ENCODE measurements around the gene DGKI.

The DGKI gene

DNA sequence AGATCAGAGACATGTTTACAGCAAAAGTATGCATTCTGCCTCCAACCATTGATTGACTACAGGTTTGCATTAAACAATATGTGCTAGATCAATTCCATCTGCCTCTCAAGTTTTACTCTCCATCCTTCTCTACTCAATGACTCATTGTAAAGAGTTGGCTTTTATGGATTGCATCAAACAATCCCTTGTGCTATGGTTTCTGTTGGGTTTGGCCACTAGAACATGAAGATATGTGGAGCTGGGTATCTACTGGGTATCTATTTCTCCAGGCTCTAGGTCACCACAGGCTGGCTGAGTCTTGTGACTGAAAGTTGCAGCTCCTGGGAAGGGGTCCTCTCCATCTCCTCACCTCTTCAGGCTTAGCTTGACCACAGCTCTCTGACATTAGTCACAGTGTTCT, 204.7 kb downstream of the DGKI start:
- DNase-seq: no peak

DNA sequence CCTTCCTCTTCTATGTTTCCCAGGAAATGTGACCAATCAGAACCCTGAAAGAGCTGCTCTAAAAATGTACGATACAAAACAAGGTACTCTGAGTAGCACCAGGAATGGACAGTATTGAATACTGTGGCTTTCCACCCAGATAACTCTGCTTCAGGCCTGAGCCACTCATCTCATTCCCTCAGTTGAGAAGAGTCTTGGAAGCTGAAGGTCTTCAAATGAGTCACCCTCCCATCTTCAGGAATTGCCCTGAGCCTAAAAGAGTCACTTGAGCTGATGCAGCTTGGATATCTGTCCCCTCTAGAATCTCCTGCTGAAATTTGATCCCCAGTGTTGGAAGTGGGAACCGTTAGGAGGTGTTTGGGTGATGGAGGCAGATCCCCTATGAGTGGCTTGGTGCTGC, 210.4 kb downstream of the DGKI start:
- DNase-seq: no peak

DNA sequence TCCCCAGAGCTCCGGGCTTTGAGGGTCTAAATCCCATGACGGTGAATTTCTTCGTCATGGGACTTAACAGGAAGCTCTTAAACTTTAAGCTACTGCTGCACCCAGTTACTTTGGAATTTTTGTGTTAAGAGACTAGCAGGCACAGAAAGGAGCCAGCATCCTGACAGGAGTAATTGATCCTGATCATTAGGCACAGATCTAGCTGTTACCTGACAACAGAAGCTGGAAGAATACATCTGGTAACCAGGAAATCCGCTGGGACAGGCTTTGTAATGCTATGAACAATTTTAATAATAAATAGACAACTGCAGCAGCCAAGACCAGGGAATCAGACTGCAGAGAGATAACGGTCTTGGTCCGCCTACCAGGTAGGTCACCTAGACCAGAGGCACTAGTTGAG, 210.9 kb downstream of the DGKI start:
- DNase-seq: no peak

DNA sequence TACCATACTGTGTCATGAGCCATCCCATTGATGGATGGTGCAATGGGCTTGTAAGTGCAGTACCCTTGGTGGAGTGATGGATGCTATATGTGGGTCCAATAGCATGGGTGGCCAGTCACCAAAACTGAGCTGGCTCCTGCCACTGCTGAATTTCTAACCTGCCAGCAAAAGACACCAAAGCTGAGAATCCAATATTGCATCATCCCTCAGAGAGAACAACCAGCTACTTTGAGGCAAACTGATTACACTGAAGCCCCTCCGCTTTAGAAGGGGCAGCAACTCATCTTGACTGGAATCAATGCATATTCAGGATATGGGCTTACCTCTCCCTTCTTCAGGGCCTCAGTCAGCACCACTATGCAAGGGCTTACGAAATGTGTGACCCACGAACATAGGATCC, 211.6 kb downstream of the DGKI start:
- no peak for DNase-seq

DNA sequence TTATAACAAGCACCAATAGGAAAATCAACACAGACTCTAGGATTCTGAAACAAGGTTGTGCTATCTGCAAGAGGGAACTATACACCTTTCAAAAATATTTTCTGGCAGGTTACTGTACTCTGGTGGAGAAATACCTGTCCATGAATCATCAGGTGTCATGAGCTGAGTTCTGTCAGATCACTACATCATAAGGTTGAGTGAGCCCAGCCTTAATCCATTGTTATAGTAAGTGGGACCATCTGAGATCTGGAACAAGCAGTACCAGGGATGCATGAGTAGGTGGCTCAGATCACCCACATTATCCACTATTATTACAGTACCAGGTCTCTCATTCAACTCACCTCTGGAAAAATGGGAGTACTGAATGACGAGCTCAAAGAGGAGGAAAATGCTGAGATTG, 212.4 kb downstream of the DGKI start:
- DNase-seq: no peak

DNA sequence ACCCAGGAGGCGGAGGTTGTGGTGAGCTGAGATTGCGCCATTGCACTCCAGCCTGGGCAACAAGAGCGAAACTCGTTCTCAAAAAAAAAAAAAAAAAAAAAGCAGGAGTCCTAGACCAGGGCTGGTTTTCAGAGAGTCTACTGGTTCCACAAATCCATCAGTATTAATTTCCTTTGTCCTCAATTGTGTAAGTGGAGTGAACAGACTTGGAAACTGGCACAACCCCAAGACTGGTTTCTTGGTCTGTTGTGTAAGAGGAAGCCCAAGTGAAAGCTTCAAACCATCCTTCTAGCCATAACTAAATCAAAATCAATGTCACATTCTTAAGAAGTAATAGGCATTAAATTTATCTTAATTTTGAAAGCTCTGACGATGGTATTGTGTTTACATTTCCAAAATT, 213.6 kb downstream of the DGKI start:
- DNase-seq: no peak

DNA sequence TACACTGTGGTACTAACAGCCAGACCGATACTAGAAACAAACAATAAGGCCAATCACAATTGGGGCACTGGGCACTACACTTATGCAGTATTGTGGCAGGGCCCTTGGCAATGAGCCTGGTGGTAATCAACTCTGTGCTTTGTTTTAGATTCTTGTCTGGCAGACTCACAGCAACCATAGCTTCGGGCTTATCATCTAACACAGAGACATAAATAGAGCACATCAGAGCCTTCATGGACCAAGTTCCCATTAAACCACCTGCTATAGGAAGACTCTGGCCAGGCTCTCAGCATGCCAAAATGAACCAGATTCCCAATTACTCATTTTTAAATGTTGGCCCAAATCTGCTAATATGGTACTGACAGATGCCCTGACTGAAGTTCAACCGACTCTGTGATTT, 218.6 kb downstream of the DGKI start:
- DNase-seq: no peak

DNA sequence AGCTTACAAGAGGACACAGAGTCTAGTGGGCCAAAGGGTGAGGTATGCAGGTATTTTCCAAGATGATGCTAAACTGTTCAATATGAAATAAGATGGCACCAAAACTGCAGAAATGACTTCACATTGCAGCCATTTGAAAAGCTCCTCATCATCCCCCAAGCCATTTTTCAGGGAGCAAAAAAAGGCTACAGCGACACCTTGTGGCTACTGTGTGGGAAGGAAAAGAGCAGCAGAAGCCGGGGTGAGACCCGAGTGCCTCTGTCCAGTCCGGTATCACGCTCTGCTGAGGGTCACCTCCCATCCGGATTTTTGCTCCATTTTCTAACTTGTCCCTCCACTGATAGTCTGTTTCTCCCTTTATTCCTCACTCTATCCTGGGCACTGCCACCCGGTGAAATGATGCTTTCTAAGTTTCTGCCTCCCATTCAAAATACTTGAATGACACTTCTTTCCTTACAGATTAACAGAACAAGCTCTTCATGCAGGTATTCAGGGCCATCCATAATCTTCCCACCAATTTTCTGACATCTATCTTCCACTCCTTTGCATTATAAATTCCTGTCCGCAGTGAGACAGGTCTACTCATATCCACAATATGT, 220.2 kb downstream of the DGKI start:
- DNase-seq: no peak

DNA sequence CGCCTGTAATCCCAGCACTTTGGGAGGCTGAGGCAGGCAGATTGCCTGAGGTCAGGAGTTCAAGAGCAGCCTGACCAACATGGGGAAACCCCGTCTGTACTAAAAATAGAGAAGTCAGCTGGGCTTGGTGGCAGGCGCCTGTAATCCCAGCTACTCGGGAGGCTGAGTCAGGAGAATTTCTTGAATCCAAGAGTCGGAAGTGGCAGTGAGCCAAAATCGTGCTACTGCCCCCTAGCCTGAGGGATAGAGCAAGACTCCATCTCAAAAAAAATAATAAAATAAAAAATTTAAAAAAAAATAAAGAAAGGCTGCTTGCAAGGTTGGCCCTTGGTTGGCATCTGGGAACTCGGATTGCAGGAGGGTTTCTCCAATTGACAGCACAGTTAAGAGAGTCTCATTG, 221.6 kb downstream of the DGKI start:
- no peak for DNase-seq

DNA sequence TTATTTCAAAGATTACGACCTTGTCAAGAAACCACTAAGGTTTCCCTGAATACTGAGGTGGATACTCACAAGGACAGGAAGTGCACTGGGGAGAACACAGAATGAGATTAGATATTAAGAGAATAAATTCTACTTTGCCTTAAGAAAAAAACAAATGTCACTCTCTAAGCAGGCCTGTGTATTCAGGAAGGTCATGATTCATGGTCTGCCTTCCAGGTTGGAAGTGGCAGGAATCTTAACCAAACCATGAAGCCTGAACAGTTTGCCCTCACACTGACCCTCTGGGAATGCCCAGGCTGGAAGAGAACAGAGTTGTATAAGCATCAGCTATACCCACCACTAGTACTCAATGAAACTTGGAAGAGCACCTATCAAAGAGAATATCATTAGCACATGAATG, 227.6 kb downstream of the DGKI start:
- DNase-seq: no peak

DNA sequence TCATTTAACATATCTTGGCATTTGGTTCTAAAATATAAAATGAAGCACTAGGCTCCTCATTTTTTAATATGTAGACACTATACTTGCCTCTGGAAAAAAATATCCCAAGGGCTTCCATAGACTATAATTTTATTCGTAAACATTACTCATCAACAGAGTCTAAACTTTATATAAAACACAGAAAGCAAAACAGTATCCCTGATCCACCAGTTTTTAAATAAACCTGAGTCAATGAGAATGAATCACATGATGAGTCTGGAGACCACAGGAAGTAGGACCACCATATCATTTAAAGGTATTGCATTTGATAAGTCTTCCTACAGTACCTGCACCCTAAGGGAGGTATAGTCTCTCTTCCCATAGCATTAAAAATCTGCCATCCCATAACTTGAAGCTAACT, 228.0 kb downstream of the DGKI start:
- DNase-seq: no peak

DNA sequence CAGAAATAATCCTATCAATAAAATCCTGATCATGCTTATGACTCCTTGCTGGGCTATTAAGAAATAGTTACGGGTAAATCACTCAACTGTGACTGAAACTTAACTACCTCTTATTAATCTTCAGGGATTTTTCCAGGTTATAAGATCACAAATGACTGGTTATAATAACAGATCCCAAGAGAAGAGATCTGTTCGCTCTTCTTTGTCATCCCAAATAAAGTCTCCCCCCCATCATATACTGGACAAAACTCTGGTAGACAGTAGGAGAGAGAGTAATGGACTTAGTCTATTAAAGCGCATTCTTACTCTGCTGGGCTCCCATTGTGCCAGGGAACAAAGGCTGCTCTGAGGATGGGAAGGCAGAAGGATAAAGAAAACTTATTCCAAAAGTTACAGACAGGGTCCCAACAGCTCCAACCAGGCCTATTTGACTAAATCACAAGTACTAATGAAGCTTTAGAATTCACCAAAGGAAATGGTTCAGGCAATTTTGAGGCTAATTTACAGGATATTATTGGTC, 233.7 kb downstream of the DGKI start:
- DNase-seq: no peak

DNA sequence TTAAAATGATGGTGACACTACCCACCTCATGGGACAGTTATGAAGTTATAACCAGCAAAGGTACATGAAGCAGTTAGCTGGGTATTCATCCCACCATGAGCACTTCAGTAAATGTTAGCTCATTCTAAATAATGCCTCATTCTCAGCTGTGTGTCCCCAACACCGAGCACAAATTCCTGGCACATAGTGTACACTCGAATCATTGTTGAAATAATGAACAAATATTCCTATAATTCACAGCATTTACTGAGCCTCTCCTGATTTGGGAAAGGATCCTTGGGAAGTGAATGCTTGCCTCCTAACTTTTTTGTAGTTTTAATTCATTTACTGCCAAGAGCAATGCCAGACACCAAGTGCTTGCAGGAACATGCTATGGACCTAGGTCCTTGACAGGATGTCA, 235.2 kb downstream of the DGKI start:
- no peak for DNase-seq

DNA sequence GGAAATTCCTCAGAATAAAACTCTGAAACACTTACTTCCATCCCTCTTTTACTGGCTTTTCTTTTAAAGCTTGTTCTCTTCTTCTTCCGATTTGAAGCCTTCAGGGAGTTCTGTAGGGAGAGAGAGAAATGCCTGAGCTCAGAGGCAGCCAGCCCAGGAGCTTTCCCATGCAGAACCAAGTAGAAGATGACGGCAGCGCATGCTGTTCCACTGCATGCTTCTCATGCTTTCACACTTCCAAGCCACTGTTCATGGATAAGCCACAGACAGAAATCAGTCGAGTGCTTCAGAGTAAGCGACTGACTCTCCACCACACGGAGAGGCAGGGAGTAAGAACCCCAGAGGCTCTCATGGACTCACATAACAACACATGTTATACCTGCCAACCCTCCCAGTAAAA, 237.3 kb downstream of the DGKI start:
- no peak for DNase-seq

DNA sequence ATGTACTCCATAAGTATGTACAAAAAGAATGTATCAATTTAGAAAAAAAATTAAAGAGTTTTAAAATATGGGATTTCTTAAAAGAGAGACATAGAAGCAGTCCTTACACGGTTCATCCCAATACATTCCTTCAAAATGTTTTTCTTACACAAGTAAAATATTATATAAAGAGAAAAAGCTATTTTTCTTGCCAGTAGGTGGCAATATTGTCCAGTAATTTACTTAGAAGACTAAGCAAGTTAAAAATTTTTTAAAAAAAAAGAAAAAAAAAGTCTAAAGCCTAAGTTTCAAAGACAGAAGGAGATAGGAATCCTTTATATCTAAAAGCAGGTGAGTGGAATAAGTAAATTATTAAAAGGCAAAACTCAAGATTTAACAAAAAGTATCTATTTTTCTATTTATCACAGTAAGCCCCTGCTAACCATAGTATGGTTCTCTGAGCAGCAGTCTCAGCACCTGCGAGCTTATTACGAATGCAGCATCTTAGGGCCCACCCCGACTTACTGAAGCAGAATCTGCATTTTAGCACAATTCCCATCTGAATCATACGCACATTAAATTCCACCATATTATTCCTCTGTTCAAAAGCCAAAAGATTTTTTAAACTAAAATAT, 240.6 kb downstream of the DGKI start:
- no peak for DNase-seq

DNA sequence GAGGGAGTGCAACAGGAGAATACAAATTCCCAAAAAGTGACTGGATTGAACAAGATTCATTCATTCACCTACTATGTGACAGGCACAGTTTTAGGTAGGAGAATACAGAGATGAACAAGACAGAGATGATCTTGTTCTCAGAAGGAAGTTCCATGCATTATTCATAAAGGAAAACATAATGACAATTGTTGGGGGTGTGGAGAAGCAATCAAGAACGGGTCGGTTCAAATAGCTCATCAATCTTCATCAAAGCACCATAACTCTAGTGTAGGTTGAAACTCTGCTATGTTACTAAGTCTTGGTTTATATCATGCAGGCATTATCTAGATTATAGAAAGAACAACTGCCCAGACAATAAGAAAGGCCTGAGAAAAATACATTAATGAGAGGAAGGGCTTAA, 243.7 kb downstream of the DGKI start:
- no peak for DNase-seq

DNA sequence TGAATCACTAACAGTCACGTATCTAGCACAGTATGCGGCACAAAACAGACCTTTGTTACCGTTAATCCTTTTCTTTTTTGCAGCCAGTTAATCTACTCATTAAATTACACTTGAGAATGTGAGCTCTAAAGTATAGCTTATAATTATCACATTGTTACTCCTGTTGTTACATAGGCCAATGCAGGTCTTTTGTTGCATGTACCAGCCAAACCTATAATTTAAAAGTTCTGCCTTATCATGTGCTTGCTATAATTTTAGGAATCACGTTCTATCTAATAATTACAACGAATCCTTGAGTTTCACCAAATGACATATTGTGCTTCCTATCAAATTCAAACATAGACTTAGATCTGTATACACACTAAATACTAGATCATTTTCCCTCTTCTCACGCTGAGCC, 245.1 kb downstream of the DGKI start:
- DNase-seq: no peak

DNA sequence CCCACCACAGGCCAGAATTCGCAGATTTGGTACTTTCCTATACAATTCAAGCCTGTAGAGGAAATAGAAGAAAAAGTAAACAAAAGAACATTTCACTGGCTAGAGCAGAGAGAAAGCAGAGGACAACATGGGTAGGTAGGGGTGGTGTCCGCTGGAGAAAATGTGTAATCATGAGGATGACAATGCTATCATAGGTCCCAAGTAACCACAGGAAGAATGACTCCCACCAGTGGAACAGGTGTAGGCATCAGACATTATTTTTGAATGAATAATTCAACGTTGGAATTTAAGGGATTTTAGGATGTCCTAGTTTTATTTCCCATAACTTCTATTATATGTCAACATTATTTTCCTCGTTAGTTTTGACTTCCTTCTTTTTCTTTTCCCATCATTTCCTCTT, 248.9 kb downstream of the DGKI start:
- no peak for DNase-seq

DNA sequence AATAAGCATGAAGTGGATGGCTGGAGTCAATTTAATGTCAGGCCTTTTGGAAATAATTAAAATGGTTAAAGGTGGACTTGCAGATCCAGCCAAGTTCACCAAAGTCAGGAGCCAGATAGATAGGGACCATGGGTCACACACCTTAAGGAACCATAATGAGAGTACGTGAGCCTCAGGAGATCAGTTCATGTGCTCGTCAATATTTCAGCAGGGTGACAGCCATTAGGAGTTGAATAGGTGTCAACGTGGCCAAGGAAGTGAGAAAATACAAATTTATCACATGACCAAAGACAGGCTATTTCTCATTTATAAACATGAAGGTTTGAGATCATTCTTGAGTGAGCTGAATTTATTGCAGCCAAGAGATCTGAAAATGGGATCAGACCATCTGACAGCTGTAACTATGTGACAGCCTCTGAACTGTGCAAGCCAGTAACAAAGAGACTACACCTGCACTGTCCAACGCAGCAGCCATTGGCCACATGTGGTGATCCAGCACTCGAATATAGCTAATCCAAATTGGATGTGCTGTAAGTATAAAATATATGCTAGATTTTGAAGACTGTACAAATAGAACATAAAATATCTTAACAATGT, 253.6 kb downstream of the DGKI start:
- DNase-seq: no peak

DNA sequence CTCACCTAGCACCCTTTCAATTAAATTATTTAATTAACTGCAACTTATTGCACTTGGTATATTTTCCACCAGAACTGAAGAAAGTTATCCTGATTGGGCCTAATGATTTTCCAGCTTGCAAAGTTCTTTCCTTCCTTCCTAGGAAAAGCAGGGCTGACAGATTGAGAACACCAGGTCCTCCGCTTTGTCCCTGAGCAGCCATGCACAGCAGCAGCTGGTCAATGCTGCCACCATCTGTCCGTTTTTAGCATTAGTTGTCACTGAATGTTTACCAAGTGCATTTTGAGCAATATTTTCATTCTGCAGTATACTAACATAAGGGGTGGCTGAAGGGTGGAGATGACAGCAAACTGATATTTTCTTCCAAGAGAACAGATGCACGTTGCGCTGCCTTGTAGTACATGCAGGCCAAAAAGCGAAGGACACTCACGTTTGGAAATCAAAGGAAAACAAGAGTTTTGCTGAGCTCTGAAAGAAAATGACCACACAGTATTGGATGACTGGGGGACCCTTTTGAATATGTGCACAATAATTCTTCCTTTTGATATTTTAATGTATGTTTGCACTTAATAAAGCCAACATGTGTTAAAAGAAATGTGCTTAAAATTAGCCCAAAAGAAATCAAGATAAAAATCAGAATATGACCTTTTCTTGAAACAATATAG, 254.4 kb downstream of the DGKI start:
- DNase-seq: no peak

DNA sequence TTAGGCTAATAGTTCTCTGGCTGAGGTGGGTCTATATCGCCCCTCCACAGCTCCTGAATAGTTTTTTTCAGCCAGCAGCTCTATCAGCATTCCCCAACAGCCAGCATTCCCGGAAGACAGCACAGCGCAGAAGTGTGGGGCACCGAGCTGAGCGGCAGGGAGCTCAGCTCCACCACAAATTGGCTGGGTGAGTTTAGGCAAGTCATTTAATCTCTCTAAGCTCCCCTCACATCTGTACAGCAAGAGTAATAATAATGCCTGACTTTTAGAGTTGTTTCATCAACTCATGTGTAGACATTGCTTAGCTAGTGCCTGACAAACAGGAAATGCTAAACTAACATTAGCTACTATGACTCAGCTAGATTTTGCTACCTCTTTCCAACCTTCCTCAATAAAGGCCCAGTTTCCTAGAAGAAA, 255.3 kb downstream of the DGKI start:
- DNase-seq: no peak

DNA sequence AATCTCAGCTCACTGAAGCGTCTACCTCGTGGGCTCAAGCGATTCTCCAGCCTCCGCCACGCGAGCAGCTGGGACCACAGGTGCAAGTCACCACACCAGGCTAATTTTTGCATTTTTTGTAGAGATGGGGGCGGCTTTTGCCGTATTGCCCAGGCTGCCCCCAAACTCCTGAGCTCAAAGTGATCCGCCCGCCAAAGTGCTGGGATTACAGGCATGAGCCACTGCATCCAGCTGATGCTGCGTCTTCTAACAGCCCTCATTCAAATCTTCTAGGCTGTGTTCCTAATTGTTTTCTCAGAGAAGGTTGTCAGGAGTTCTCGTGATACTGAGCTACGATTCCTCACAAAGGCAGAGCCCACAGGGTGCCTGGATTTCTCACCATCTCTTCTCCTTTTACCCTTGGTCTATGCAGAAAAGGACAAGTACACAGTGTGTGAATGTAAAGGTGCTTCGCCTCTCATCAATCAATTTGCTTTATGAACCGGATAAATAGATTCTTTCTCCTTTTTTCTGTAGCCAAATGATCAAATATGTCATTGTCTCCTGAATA, 255.9 kb downstream of the DGKI start:
- no peak for DNase-seq

DNA sequence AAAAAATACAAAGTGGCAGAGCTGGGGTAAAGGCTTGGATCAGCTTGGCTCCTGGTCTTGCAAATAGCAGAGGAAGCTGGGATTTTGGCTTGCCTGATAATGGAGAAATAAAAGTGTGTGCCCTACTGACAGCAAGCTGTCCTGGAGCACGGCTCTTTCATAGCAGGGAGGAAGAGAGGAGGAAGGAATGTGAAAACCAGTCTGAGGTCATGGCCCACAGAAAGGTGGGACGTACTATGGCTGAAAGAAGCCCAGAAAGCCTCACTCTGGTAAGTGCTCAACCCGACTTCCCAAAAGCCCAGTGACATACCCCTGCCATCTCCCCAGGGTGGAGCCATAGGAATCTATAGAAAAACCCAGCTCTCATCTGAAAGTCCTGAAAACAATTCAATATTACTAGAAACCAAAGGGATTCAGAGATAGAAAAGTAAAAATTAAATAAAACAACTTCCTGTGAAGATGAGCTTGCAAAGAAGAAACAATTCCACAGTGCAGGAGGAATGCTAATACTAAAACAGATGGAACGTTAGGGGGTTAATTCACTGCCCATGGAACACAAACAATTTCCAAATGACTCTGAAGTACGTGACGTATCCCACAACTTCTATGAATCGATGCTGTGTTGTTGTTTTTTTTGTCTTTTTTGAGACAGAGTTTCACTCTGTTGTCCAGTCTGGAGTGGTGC, 256.6 kb downstream of the DGKI start:
- no peak for DNase-seq
